GM18505 (cell line): ENCODE results near the gene UAP1L1.
"Not testable (repeated sequence)": the region's sequence is repeated elsewhere in the genome, so short reads cannot be mapped to it uniquely, and the experiment has no call there.

Source experiments
- ATAC-seq: cut with Tn5 transposase; IDR thresholded peaks from one replicate; pipeline ENCODE4 v1.9.1; 2021; ENCODE audit not compliant: unreplicated experiment
- POLR2A ChIP-seq: IDR thresholded peaks from 4 replicates; pipeline ENCODE4 v1.6.1; 2011; ENCODE audit warnings: borderline replicate concordance; ENCODE audit not compliant: insufficient read depth, insufficient read length; ENCODE audit errors: extremely low read depth

Gene UAP1L1

DNA sequence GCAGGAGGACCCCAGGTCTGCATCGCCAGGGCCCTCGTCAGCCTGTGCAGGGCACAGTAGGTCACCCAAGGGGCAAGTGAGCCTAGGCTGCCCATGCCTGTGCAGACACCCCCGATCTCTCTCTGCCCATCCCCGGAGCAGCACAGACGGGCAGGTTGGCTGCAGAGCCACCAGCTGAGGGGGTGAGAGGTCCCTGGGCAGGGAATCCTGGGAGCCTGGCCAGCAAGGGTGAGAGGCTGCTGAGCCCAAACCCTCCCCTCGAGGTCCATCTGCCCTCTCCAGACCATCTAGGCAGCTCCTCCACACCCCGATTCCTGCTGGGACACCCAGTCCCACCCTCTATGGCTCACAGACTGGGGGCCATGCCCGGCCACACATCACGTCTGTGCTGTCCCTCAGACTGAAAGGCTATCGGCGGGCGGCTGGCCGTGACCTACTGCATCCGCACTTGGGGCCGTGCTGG lies 40.0 kb downstream of the UAP1L1 start:
- TF ChIP-seq POLR2A = no peak
- ATAC-seq = no peak

DNA sequence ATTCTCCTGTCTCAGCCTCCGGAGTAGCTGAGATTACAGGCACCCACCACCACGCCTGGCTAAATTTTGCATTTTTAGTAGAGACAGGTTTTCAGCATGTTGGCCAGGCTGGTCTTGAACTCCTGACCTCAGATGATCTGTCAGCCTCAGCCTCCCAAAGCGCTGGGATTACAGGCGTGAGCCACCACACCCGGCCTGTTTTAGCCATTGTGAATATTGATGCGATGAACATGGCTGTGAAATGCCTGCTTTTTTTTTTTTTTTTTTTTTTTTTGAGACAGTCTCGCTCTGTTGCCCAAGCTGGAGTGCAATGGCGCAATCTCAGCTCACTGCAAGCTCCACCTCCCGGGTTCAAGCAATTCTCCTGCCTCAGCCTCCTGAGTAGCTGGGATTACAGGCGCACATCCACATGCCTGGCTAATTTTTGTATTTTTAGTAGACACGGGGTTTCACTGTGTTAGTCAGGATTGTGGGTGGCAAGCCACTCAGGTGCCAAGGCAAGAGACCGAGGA lies 40.8 kb downstream of the UAP1L1 start:
- ATAC-seq = not testable (repeated sequence)

DNA sequence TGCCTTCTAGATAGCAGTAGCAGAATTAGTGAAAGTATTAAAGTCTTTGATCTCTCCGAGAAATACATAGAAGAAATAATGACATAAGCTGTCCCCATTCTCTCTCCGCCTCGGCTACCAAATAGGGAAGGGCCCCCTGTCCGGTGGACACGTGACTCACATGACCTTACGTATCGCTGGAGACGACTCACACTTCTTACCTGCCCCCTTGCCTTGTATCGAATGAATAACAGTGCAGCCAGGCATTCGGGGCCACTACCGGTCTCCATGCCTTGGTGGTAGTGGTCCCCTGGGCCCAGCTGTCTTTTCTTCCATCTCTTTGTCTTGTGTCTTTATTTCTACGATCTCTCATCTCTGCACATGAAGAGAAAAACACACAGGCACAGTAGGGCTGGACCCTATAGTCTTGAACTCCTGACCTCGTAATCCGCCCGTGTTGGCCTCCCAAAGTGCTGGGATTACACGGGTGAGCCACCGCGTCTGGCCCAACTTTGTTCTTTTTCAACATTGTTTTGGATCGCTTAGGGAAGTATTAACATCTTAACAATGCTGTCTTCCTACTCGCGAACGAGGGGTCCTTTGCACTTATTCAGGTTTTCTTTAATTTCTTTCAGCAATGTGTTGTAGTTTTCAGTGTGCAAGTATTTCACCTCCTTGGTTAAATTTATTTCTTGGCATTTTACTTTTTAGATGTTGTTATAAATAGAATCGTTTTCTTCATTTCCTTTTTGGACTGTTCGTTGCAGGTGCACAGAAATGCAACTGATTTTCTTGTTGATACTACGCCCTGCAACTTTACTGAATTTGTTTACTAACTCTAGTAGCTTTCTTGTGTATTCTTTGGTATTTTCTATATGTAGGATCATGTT lies 44.8 kb downstream of the UAP1L1 start:
- ATAC-seq = not testable (repeated sequence)

DNA sequence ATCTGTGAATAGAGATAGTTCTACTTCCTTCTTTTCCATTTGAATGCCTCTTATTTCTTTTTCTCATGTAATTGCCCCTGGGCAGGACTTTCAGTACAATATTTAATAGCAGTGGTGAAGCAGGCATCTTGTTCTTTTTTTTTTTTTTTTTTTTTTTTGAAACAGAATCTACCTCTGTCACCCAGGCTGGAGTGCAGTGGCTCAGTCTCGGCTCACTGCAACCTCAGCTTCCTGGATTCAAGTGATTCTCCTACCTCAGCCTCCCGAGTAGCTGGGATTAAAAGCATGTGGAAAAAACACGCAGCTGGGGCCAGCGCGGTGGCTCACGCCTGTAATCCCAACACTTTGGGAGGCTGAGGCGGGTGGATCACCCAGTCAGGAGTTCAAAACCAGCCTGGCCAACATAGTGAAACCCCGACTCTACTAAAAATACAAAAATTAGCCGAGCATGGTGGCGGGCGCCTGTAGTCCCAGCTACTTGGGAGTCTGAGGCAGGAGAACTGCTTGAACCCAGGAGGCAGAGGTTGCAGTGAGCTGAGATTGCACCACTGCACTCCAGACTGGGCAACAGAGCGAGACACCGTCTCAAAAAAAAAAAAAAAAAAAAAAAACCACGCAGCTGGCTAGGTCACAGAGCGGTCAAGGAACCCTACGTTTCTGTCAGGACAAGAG lies 45.6 kb downstream of the UAP1L1 start:
- ATAC-seq = not testable (repeated sequence)

DNA sequence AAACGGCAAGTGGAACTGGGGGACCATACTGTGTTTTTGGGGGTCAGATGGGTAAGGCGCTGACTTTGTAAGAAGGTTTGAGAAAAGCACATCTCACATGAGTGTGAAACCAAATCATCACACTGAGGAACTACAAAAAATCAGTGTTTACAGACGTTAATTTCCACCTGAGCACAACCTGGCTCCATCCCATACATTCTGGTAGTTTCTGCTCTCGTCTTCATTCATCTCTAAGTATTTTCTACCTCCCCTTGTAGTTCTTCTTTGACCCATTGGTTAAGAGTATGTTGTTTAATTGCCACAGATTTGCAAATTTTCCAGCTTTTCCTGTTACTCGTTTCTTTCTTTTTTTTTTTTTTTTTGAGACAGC lies 46.1 kb downstream of the UAP1L1 start:
- ATAC-seq = no peak
- TF ChIP-seq POLR2A = no peak

DNA sequence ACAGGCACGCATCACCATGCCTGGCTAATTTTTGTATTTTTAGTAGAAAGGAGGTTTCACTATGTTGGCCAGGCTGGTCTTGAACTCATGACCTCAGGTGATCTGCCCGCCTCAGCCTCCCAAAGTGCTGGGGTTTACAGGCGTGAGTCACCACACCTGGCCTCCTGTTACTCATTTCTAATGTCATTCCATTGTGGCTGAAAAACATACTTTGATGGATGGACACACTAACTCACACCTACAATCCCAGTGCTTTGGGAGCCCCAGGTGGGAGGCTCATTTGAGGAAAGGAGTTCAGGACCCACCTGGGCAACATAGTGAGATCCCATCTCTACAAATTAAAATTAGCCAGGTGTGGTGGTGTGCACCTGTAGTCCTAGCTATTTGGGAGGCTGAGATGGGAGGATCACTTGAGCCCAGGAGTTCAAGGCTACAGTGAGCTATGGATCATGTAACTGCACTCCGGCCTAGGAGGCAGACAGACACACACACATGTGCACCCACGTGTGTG lies 46.7 kb downstream of the UAP1L1 start:
- not testable (repeated sequence) for ATAC-seq

DNA sequence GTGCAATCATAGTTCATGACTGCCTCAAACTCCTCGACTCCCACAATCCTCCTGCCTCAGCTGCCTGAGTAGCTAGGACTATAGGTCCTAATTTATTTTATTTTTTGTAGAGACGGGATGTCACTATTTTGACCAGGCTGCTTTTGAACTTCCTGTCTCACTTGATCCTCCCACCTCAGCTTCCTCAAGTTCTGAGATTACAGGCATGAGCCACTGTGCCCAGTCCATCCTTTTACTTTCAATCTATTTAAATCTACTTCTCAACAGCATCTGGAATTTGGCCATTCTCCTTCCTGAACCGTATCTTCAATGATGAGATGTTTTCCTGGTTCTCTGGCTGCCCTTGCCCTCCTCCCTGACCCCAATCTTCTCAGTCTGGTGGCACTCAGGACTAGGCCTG lies 49.5 kb downstream of the UAP1L1 start:
- no peak for ATAC-seq
- TF ChIP-seq POLR2A = no peak

DNA sequence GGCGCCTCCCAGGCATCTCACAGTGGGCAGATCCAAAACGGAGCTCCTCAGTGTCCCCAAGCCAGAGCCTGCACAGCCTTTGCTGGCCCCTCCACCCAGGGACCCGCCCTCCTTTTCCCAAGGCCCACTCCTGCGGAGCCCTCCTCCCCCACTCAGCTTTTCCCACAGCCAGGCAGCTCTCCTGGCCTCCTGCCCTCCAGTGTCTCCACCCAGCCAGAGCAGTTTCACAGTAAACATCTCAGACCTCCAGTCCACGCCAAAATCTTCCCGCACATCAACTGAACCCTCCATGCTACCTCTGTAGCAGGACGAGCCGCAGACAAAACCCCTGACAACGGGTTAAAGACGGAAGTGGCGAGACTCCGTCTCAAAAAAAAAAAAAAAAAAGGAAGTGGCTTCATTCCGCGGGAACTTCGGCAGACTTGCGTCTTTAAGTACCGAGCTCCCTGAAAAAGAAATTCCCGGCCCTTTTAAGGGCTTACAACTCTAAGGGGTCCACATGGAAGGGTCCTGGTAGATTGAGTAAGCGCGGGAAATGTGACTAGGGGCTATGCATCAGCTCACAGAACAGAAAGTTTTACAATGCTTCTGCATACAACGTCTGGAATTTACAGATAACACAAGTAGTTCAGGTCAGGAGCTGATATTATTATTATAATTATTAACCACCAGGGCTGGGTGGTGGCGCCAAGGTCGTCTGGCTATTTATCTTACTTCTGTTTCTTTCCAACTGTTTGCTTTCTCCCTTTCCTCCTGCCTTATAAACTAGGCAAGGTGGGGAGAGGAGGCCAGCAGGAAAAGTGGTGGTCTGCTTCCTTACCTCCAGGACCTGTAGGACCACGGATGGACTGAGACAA lies 50.2 kb downstream of the UAP1L1 start:
- no peak for TF ChIP-seq POLR2A

DNA sequence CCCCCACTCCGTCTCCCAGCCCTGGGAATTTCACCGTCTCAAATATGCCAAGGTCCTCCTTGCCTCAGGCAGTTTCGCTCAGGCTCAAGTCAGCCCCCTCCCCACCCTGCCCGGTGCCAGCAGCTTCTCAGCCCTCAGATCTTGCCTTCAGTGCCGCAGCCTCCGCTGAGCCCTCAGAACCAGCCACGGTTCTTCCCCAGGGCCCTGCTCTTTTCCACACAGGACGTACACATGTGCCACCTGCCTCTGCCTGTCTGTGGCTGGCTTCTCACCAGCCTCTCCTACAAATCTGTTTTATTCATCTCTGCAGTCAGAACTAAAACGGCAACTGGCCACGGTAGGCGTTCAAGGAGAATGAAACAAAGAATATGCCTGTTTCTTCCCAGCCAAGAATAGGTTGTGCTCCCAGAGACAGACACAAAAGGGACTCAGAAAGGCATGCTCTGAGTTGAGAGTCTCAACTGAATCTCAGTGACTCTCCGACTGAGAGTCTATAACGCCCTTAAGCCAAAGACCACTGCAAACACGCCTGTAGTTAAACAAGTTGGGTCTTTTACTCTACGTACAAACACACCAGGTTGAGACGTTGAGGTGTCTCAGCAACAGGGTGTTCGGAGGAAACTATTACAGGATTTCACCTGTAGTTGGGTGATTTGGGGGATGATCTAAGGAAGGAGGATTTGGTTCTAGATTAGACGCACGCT lies 51.0 kb downstream of the UAP1L1 start:
- TF ChIP-seq POLR2A = no peak
- ATAC-seq = no peak

More for the DNA sequence above, 50.2 kb downstream of the UAP1L1 start:
- no peak for ATAC-seq

DNA sequence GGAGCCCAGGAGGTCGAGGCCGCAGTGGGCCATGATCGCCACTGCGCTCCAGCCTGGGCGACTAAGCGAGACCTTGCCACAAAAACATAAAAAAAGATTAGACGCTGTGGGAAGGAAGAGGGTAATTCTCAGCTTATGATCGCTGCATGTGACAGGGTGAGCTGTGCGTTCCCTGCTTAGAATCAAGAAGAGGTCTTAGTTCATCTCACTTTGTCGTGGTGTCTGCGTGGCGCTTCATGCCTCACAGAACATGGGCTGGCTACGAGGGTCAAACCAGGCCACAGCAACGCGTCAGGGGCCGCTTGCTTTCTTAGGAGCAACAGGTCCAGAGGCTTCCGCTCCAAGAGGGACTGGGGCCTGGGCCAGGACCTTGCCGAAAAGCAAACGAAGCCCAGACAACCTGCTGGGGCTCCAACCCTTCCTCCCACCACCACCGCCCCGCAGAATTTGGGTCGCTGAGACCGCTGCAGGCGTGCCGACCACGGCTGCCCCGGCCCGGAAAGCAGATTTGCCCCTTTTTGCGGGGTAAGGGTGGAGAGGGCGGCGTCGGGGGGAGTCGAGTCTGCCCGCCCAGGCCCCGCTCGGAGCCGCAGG lies 51.6 kb downstream of the UAP1L1 start:
- ATAC-seq = peak; percentile 21
- TF ChIP-seq POLR2A = no peak

DNA sequence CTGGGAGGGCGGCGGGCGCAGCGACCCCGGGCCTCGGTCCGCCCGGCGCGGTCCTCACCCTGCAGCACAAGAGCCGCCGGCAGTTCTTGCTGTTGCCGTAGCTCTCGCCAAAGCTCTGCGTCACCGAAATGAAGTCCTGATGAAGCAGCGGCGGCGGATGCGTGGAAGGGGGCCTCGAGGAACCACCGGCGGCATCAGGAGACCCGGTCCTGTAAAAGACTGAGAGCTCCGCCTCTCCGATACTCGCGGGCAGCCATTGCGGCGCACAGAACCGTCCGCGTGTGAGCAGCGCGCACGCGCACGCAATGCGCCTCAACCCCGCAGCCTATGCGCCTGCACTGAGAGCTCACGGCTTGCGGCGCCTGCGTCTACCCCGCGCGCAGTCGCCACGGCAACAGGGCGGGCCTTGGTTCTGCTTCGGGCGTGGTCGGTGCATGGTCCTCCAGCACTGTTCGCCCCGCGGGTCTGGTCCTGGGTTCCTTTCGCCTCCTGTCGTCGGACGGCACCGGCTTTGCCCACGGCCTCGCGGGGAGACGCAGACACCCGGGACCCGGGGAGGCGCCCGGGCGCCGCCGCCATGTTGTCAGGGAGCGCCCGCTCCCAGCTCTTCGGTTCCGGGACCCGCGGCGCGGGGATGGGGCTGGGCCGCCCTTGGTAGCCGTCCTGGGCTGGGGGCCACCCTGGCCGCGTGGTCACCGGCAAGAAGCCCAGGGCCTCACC lies 52.3 kb downstream of the UAP1L1 start:
- peak; percentile 85 for TF ChIP-seq POLR2A
- ATAC-seq = peak; percentile 81

DNA sequence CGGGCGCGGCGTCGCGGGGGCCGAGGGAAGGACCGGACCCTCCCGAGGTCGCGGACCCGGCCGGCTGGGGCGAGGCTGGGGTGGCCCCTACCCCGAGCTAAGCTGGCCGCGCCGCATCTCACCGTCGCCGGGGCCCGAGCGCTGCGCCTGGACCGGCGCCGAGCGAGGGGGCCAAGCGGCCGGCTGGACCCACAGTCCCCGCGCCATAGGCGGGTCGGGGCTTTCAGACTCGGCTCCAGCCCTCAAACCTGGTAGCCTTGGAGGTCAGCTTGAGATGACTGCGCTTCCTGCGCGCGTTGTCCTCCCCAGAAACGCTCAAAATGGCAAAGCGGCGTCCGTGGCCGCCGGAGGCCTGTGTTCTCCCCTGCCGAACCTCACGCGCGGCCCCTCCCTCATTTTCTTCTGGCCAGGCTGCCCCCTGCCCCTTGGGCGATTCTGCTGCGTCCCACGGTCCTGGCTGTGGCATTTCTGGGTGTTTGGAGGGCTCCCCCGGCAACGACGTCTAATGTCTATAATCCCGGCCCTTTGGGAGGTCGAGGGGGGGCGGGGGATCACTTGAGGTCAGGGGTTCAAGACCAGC lies 52.9 kb downstream of the UAP1L1 start:
- ATAC-seq = no peak
- no peak for TF ChIP-seq POLR2A
